NCI-H510A (cell line): Measurements from ENCODE around the gene SNTG2.

Source experiments
- DNase-seq: peaks from one replicate; lab custom pipeline; 2025; lab: John Stamatoyannopoulos, UW

Gene SNTG2

DNA sequence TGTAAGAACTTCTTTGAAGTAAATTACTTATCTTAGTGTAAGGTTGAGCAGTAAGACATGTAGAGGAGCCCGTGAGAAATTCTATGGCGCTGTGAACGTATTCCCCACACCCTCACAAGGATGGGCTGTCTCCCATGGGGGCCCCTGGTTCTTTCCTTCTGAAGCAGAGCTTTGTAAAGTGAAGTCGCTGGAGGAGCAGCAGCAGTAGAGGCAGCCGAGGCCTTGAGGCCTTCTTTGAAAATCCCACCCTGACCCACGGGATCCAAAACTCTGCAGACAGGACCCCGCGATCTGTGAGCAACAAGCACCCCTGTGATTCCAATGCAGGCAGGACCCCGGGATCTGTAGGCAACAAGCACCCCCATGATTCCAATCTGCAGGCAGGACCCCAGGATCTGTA, 23.8 kb upstream of the SNTG2 start:
- DNase-seq = no peak

DNA sequence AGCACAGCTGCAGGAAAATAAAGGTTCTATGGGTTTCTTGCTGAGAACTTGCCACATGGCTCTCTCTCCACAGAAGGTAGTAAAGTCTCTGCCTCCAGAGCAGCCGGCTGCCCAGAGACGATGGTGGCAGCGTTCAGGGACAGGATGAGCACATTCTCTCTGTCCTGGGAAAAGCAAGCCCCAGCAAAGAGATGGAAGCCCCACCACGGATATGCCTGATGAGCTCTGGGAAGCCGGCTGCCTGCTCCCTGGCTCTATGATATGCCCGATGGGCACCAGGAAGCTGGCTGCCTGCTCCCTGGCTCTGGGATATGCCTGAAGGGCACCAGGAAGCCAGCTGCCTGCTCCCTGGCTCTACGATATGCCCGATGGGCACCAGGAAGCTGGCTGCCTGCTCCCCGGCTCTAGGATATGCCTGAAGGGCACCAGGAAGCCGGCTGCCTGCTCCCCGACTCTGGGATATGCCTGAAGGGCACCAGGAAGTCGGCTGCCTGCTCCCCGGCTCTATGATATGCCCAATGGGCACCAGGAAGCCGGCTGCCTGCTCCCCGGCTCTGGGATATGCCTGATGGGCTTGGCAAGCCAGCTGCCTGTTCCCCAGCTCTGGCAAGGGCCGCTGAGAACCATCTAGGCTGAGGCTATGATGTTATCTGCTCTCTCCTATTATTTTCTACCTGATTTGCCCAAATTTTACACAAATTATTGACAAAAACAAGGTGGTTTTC, 21.5 kb upstream of the SNTG2 start:
- no peak for DNase-seq

DNA sequence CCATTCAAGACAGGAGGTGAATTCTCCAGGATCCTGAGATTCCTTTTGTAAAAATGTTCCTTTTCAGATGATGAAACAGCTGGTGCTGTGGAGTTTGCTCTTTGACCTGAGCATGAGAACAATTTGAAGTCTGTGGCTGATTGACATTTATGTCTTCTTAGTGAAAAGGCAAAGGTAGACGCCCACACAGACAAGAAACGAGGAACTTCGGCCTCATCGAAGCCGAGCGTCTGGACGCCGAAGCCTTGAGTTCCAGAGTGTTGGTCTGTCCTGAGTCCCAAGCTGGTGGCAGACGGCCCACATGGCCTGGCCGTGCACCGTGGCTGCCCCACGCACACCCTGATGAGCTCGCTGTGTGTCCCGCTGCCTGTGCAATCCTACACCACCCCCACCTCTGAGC, 20.7 kb upstream of the SNTG2 start:
- DNase-seq = no peak

DNA sequence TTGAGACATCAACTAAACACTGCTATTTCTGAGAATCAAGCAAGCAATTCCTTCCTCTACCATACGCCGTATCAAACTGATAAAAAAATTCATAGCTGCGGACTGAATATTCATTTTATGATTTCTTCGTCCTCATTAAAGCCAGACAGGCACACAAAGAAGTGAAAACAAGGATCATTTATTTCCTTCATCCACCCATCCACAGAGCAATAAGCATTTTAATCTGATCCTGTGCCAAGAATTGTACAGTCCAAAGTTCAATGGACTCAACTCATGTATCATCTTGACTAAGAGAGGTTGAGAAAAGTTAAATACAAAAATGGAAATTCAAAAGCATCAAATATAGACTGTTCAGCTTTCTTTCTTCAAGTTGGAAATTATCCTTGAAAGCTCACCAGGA, 19.7 kb upstream of the SNTG2 start:
- DNase-seq = no peak

DNA sequence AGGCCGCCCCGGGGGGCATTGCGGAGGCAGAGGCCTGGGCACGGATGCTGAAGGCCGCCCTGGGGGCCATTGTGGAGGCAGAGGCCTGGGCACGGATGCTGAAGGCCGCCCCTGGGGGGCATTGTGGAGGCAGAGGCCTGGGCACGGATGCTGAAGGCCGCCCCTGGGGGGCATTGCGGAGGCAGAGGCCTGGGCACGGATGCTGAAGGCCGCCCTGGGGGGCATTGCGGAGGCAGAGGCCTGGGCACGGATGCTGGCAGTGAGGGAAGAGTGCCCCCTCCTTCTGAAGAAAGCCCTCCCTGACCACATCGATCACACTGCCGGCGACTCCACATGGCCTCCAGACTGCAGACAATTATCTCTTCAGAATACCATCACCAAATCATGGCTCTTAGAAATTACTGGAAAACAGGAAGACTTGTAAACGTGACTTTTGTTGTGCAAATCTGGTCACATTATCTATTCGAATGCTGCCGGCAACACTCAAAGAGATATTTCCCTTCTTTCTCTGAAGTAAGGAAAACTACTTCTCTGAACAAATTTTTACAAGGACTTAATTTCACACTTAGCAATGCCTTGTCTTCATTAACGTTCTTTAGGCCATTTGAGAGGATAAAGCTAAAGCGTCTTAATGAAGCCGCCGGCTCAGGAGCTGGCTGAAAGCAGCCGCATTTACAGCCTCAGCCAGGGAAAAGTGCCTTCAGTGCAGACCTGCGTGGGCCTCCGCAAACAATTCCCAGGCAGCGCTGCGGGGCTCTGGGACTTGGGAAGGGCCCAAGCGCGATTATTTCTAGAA, 18.1 kb upstream of the SNTG2 start:
- no peak for DNase-seq

DNA sequence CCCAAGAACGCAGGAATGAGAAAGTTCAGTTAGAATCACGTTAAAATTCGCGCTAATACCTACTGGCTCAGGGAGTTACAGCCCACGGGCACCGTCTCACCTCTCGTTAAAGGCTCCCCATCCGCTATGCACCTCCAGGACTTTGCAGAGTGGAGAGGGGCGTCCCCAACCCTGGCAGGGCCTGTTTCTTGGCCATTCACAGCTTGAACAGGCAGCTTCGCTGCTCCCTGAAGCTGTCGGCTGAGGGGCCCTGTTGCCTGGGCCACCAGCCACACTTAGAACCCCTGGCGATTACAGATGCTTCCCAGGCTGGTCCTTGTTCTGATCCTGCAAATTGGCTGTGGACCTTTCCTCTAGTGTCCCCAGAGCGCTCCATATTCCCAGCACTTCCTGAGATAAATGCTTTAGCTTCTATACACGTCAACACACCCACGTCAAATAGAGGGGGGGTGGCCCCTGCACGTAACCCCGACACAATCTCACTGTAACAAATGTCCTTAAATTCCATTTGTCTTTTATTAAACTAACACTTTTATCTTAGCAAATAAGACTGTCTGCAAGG, 16.8 kb upstream of the SNTG2 start:
- DNase-seq = no peak

DNA sequence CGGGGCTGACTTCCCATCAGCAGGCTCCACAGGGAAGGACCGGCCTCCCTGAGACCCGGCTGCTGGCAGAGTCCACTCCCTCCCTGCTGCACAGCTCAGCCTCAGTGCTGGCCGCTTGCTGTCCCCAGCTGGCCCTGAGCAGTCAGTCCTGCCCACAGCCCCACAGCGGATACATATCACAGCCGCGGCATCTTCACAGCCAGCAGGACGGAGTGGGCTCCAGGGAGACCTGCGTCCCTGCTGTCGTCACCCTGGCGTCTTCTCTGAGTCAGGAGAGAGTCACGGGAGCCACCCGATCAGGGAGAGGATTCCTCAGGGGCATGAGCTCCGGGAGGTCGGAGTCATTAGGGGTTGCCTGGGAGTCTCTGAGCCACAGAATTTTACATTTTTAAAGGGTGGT, 13.1 kb upstream of the SNTG2 start:
- DNase-seq = no peak

DNA sequence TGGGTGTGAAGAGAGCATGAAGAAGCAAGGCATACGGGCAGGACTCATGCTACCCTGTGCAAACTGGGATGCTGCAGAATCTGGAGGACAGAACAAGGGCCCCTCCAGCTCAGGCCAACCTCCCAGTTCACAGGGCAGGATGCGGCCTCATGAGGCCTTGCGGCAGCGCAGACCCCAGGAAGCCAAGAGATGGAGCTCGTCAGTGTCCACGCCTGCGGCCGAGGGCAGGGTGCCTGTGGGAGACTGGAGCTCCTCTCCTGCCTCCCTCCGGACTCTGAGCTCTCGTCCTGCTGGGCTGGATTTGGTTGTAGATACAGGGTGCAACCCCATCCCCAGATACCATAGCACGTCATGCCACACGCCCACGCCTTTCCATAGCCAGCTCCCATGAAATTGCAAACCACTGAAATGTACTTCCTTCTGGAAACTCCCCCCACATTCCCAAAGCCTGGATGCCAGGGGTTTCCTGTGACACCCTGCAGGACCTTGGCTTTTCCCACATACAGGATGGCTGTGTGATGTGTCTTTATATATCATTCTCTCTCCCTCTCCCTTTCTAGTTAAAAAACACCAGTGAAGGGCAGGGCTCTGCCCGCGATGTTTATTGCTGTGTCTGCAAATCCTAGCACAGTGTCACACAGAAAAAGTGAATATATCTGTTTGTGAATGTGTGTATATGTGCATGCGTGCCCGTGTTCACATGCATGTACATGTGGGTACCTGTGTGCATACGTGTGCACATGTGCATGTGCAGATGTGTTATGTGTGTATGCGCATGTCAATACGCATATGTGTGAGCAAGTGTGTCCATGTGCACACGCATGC, 12.3 kb upstream of the SNTG2 start:
- DNase-seq = no peak

DNA sequence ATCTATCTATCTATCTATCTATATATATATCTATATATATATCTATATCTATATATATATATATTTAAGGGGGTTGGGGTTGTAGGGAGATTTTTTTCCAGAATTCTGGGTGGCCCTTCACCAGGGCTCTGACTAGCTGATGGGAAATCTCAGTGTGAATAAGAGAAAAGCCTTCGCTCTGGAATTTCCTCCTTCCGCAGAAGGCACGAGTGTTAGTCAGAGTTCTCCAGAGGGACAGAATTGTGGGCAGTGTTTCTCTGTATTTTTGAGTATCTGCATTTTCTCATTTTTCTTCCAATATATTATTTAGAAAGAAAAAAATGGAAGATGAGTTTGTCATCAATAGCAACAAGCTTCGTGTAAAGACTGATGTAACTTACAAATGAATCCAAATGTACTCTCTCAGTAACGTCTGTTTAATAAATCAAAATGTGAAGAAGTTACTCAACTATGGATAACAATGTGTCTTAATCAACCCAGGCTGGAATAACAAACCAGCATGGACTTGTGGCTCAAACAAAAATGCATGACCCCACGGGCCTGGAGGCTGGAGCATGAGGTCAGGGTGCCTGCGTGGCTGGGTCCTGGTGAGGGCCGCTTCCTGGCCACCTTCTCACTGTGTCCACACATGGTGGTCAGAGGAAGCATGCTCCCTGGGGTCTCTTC, 10.6 kb upstream of the SNTG2 start:
- DNase-seq = no peak

DNA sequence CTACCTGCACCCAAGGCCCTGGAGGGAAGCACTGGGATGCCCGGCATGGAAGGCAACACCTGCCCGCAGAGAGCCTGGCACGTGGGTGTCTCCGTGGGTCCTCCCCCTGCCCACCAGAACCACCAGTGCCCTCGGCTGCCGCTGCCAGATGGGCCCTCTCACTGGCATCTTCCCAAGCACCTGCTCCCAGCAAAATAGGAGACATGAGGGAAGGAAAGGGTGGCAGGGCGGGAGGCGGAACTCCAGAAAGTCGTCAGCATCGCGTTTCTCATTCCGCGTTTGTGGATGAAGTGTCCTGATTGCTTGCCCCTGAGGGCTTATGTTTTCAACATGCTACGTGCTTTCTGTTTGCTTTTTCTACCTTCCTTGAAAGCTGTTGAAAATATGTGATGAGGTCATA, 8.8 kb upstream of the SNTG2 start:
- DNase-seq = no peak

DNA sequence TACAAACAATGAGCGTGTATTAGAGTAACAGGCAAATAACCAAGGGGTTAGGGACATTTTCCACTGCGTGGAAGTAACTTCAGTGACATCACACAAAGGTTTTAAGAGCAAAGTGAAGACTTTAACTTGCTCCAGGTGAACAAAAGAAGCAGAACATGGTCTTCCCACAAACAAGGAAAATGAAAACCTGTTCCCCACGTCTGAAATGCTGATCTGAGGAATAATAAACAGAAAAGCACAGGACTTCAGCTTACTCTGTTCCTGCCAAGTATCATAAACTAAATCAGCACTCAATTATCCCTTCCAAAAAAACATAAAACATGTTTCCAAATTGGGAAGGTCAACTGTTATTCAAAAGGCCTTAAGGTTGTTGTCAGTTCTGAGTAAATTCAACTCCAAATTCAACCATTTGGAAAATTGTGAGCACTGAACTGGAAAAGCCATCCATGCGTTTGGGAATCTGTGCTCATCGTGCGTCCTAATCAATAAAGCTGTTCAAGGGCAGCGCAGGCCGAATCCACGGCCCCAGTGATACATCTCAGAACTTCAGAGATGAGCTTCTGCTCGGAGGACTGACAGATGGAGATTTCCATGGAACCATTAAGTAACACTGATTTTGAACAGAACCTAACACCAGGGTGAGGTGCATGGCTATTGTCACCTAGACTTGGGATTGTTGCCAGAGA, 7.7 kb upstream of the SNTG2 start:
- no peak for DNase-seq

DNA sequence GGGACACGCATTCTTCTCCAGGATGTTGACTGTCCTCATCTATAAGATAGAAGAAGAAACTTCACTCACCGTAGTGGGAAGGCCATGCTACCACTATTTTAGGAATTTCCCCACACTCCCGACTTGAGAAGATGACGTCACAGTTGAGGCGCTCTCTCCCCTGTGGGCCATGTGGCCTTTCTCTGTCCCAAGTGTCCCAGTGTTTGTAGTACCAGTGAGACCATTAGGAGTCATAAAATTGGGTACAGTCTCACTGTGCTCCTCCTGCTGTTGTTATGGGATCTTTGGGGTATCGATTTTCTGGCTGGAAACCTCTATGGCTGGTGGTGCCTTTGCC, 7.2 kb upstream of the SNTG2 start:
- no peak for DNase-seq

DNA sequence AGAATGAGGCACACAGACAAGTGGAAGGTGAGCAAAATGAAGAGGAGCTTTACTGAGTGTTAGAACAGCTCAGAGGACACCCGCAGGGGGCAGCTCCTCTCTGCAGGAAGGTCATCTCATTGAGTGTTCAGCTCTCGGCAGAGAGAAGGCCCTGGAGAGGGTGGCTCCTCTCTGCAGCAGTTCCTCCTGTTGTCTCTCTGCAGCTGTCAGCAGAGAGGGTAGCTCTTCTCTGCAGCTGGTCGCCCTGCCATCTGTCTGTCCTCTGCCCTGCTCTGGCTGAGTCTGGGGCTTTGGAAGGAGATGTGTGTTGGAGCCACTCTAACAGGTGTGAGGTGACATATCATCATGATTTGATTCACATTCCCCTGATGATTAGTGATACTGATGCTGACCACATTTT, 6.8 kb upstream of the SNTG2 start:
- DNase-seq = no peak

DNA sequence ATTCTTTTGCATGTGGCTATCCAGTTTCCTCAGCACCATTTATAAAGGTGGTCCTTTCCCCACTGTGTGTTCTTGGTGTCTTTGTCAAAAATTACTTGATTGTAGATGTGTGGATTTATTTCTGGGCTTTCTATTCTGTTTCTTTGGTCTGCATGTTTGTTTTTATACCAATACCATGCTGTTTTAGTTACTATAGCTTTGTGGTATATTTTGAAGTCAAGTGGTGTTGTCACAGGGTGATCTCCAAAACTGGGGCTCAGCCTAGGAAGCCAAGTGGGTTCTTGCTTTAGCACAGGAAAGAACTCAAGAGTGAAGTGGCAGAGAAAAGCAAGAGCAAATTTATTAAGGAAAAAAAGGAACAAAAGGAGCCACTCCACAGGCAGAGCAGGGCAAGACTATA, 6.0 kb upstream of the SNTG2 start:
- DNase-seq = no peak

DNA sequence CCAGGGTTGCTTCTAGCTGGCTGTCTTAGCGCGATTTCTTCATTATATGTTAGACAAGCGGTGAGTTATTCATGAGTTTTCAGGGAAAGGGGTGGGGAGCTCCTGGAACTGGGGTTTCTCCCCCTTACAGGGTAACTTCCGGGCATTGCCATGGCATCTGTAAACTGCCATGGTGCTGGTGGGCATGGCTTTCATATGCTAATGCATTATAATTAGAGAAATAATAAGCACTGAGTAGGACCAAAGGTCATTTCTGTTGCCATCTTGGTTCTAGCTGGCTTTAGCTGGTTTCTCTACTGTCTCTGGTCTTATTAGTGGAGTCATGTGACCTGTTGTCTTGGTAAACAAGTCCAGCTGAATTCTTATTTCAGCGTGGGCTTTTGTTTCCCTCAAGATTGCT, 5.5 kb upstream of the SNTG2 start:
- DNase-seq = no peak

DNA sequence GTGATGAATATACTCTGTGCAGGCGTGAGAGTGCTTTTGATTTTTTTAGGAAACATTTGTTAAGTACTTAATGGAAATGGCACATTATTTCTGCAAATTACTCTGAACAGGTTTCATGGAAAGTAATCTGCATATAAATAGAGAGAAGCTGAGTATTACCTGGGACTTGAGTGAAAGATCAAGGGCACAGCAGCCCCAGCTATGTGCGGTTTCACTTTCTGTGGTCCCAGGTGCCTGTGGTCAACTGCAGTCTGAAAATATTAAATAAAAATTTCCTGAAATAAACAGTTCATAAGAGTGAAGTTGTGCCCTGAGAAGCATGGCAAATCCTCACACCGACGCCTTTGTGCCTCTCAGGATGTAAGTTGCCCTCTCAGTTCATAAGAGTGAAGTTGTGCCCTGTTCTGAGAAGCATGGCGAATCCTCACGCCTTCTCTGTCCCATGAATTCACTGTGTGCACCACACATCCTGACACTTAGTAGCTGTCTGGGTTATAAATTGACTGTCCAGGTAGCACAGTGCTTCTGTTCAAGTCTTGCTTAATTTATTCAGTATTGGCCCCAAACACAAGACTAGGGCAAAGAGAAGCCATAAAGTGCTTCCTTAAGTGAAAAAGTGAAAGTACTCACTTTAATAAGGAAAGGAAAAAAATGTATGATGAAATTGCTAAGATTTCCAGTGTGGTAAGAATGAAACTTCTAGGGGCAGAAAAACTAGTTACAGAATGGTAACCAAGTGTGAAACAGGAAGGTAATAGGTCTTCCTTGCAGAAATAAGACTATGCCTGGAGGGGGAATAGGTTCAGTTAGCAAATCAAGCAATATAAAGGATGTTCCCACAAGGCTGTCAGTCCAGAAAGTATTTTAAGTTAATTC, 4.3 kb upstream of the SNTG2 start:
- DNase-seq = no peak

DNA sequence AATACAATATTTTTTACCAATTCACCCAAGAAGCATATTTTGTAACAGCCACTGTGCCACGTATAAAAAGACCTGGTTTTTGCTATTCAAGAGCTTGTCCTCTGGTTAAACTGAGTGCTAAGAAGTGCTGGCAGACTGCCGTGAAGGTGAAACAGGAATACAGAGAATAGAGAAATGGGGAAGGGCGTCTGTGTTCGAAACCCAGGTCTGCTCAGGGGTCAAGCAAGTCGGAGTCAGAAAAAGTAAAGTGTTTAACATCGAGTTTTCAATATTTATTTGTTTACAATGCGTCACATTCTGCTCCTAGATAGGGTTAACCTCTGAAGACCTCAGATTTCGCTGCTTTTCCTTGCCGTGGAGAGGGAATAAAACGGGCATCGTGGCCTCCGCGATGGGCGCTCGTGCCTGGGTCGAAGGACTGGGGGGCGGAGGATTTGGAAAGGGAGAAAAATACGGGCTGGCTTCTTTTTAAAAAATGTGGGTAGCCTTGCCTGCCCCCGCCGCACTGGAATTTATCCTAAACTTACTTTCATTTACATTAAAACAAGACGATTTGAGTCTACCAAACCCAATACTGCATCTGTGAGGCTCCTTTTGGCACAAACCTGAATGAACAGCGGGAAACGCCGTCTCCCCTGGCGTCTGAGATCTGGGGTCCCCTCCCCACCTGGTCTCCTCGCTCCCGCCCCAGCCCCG, 1.1 kb upstream of the SNTG2 start:
- DNase-seq = no peak

DNA sequence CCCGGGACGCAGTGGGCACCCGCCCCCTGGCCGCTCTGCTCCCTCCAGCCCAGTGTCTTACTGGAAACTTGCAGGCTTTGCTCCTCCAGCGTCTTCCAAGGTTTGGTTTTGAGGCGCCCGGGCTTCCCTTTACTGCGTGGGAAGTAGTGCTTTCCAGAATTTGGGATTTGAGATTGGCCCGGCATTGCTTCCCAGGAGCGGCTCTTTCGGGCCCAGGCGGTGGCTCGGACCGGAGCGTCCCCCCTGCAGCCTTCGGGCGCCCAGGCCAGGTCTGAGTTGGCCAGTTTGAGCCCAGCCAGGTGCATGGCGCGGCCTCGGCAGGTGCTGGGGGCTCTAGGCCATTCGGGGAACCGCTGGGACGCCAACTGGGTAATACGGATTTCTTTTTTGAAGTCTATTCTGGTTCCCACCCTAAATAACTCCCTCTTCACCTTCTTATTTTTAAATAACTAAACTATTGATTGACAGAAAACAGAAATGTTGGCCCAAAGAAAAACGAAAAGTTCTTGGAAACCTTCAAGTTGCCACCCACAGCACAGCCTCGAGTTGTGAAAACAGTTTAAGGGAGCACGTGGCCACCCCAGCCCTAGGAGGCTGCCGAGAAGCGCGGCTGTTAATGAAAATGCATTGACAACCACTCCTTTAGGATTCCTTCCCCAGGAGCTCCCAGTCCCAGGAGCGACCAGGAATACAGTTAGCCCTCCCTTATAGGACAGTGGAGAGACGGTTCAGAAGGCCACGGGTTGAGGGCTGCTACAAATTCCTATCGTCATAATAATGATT, 766 bp downstream of the SNTG2 start:
- no peak for DNase-seq

DNA sequence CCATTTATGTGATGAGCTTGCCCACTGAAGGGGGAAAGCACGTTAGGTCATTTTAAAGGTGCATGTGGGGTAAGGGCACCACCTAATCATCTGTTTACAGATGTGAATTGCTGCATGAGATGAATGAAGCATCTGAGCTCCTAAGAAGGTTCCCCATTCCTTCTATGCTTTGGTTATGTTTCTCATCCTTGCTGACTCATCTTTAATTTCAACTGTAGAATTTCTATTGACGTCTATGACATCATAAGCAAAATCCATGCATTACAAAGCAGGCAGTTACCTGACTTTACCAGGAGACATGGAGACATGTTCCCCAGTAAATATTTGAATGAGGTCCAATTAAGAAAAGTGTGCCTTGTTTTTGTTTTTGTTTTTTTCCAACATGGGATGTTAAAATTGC, 2.8 kb downstream of the SNTG2 start:
- DNase-seq = no peak
